HepG2 (cell line): Measurements from ENCODE around the gene GBE1.

Experiments
- CTCF ChIP-seq: sonication (generic); formaldehyde crosslinking; IDR thresholded peaks from 2 replicates; pipeline ENCODE4 v1.5.0; 2020; ENCODE audit warnings: mild to moderate bottlenecking, missing genetic modification reagents, moderate library complexity
- KDM3A ChIP-seq: IDR thresholded peaks from 2 replicates; pipeline ENCODE4 v1.6.1; 2018; ENCODE audit warnings: low read depth, missing compliant biosample characterization
- MIER2 ChIP-seq: IDR thresholded peaks from 2 replicates; pipeline ENCODE4 v1.6.1; 2016; ENCODE audit warnings: missing biosample characterization, missing genetic modification reagents
- MTA3 ChIP-seq: sonication (generic); formaldehyde crosslinking; IDR thresholded peaks from 2 replicates; pipeline ENCODE4 v1.4.0; 2020; ENCODE audit warnings: missing genetic modification reagents
- POLR2AphosphoS5 ChIP-seq: IDR thresholded peaks from 2 replicates; pipeline ENCODE4 v1.6.1; 2012; ENCODE audit warnings: low read depth, low read length
- SUZ12 ChIP-seq: fragments of 150-350 bp; IDR thresholded peaks from 2 replicates; pipeline ENCODE4 v1.6.1; 2014; ENCODE audit warnings: low read depth, low read length
- USF2 ChIP-seq, 2 experiments: sonication (generic) in 1 of 2; formaldehyde crosslinking in 1 of 2; IDR thresholded peaks; 2 replicates each; pipeline versions ENCODE4 v1.5.1 to v1.6.1; 2011 to 2020; ENCODE audit warnings: borderline replicate concordance in 1 of 2, low read depth in 1 of 2, low read length in 1 of 2, mild to moderate bottlenecking in 1 of 2, missing genetic modification reagents in 1 of 2, moderate library complexity in 1 of 2
- ZNF839 ChIP-seq: sonication (generic); formaldehyde crosslinking; IDR thresholded peaks from 2 replicates; pipeline ENCODE4 v1.4.0; 2020; ENCODE audit warnings: missing genetic modification reagents, mild to moderate bottlenecking, borderline replicate concordance

- TF ChIP-seq MTA3 (CRISPR knock-in tag) (no peak), USF2 (IDR thresholded peaks at IDR 0.05; ENCODE audit: low read depth, low read length) (no peak), USF2 (CRISPR knock-in tag; IDR thresholded peaks at IDR 0.05; ENCODE audit: borderline replicate concordance) (no peak), MIER2 (CRISPR knock-in tag) (no peak), CTCF (no peak), SUZ12 (no peak), ZNF839 (CRISPR knock-in tag) (no peak), POLR2AphosphoS5 (no peak), KDM3A (CRISPR knock-in tag) (no peak)
Observed at GRCh38 chr3:81689617-81690016, 71.8 kb downstream of the GBE1 start.
